ENCODE results near the gene C21orf58.

DNA sequence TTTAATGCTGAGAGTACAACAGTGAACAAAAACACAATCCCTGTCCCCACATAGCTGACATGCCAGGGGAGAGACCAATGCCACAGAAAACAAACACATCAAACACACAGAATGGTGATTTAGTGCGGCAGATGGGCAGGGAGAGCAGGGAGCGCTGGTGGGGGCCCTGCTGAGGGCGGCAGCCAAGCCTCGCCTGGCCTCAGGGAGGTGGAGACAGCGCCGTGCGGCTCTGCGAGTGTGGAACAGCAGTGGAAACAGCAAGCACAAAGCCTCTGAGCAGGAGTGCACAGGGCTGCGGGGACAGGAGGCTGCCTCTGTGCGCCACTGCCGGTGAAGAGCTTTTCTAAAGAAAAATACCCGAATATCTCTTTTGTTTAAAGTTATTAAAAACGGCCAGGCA, 55.3 kb downstream of the C21orf58 start:
- no peak for TF ChIP-seq CTCF (IDR thresholded peaks at IDR 0.05; ENCODE audit: borderline replicate concordance, extremely low read depth, low read length, poor library complexity, severe bottlenecking)
- no peak for TF ChIP-seq EZH2 (IDR thresholded peaks at IDR 0.05; ENCODE audit: borderline replicate concordance, low read depth, low read length, severe bottlenecking)
